CD14-positive monocyte (primary cell): ENCODE data around the gene OR12D1. TPM values are rescaled to one million over a fixed set of nuclear protein-coding genes. Genes with fewer than 3 reads are reported as not detected.

ENCODE experiments used
- DNase-seq, 3 donors: peaks; one replicate each; pipeline ENCODE4 v3.0.0-alpha.2; 2011 to 2022
- H2AFZ ChIP-seq: 2 replicates; pipeline ENCODE4 v1.6.0; 2012; ENCODE audit warnings: mild to moderate bottlenecking, low read depth, low read length, inconsistent platforms; ENCODE audit not compliant: insufficient read depth, poor library complexity, severe bottlenecking
- H3K27ac ChIP-seq, 2 donors: 1 replicate in 1 of 2; 2 replicates in 1 of 2; pipeline ENCODE4 v1.5.1; 2012 to 2013; ENCODE audit warnings: low read length in 2 of 2, control low read depth in 1 of 2, inconsistent platforms in 1 of 2, low read depth in 1 of 2, mild to moderate bottlenecking in 1 of 2
- H3K27me3 ChIP-seq, 2 donors: one replicate each; pipeline versions ENCODE4 v1.6.0 to v1.6.1; 2011 to 2013; ENCODE audit warnings: low read length in 2 of 2; ENCODE audit not compliant: control insufficient read depth in 2 of 2, insufficient read depth in 2 of 2
- H3K36me3 ChIP-seq, 2 donors: replicated peaks in 1 of 2; 1 replicate in 1 of 2; 2 replicates in 1 of 2; pipeline versions ENCODE4 v1.5.1 to v1.6.1; 2012 to 2013; ENCODE audit warnings: low read length in 2 of 2, control low read depth in 1 of 2, inconsistent platforms in 1 of 2, mild to moderate bottlenecking in 1 of 2; ENCODE audit not compliant: insufficient read depth in 2 of 2, control insufficient read depth in 1 of 2
- H3K4me1 ChIP-seq, 2 donors: 1 replicate in 1 of 2; 2 replicates in 1 of 2; pipeline versions ENCODE4 v1.5.1 to v1.6.1; 2012 to 2013; ENCODE audit warnings: low read length in 2 of 2, control low read depth in 1 of 2, inconsistent platforms in 1 of 2, mild to moderate bottlenecking in 1 of 2, moderate library complexity in 1 of 2; ENCODE audit not compliant: insufficient read depth in 2 of 2, control insufficient read depth in 1 of 2
- H3K4me2 ChIP-seq: replicated peaks from 2 replicates; pipeline ENCODE3; 2012; ENCODE audit warnings: low read length, moderate library complexity, mild to moderate bottlenecking; ENCODE audit not compliant: poor library complexity, severe bottlenecking; ENCODE audit errors: extremely low read depth
- H3K4me3 ChIP-seq, 3 experiments: fragments of 200-600 bp in 1 of 3; sonication (generic) in 1 of 3; replicated peaks in 1 of 3; 1 replicate in 2 of 3; 2 replicates in 1 of 3; pipeline ENCODE4 v1.5.1; 2011 to 2013; ENCODE audit warnings: low read length in 3 of 3, mild to moderate bottlenecking in 3 of 3, control low read depth in 2 of 3, low read depth in 2 of 3, inconsistent platforms in 1 of 3, moderate library complexity in 1 of 3
- H3K79me2 ChIP-seq: 2 replicates; pipeline ENCODE4 v1.6.0; 2012; ENCODE audit warnings: mild to moderate bottlenecking, control low read depth, inconsistent platforms, low read length, moderate library complexity; ENCODE audit not compliant: insufficient read depth
- H3K9ac ChIP-seq: 2 replicates; pipeline ENCODE4 v1.6.0; 2017; ENCODE audit warnings: low read length, mild to moderate bottlenecking; ENCODE audit not compliant: insufficient read depth, poor library complexity, severe bottlenecking
- H3K9me3 ChIP-seq, 2 donors: replicated peaks in 1 of 2; 1 replicate in 1 of 2; 2 replicates in 1 of 2; pipeline versions ENCODE4 v1.5.1 to v1.6.1; 2012 to 2013; ENCODE audit warnings: low read length in 2 of 2, control low read depth in 1 of 2; ENCODE audit not compliant: control insufficient read depth in 1 of 2, insufficient read depth in 1 of 2
- H4K20me1 ChIP-seq: 2 replicates; pipeline ENCODE4 v1.6.0; 2012; ENCODE audit warnings: mild to moderate bottlenecking, low read length, control low read depth, moderate library complexity; ENCODE audit not compliant: insufficient read depth
- H3K27ac Mint-ChIP-seq, 7 donors: one replicate each; pipeline ENCODE4 v1.8.0; 2020; ENCODE audit warnings: mild to moderate bottlenecking in 7 of 7, mixed read lengths in 7 of 7, moderate library complexity in 6 of 7, inconsistent platforms in 2 of 7
- H3K27me3 Mint-ChIP-seq, 3 donors: one replicate each; pipeline ENCODE4 v1.8.0; 2021 to 2022; ENCODE audit warnings: low read depth in 3 of 3, mild to moderate bottlenecking in 3 of 3, mixed read lengths in 3 of 3, moderate library complexity in 3 of 3, inconsistent platforms in 1 of 3
- H3K36me3 Mint-ChIP-seq, 2 donors: one replicate each; pipeline ENCODE4 v1.8.0; 2020; ENCODE audit warnings: mixed read lengths in 2 of 2, inconsistent platforms in 1 of 2, mild to moderate bottlenecking in 1 of 2
- H3K4me1 Mint-ChIP-seq: one replicate; pipeline ENCODE4 v1.8.0; 2020; ENCODE audit warnings: mild to moderate bottlenecking, mixed read lengths
- H3K4me3 Mint-ChIP-seq, 2 donors: one replicate each; pipeline ENCODE4 v1.8.0; 2020; ENCODE audit warnings: mild to moderate bottlenecking in 2 of 2, mixed read lengths in 2 of 2, moderate library complexity in 1 of 2
- H3K9me3 Mint-ChIP-seq, 7 donors: one replicate each; pipeline ENCODE4 v1.8.0; 2020 to 2022; ENCODE audit warnings: mixed read lengths in 7 of 7, mild to moderate bottlenecking in 6 of 7, moderate library complexity in 6 of 7, inconsistent platforms in 2 of 7
- CTCF ChIP-seq: fragments of 200-600 bp; IDR thresholded peaks from one replicate; pipeline ENCODE4 v1.8.0; 2022; ENCODE audit warnings: antibody characterized with exemption, mild to moderate bottlenecking
- WGBS: methylation state at CpG from one replicate; pipeline ENCODE4 v1.1.5; 2013; ENCODE audit warnings: missing lambda C conversion rate; ENCODE audit not compliant: insufficient coverage; 5-methylcytosine and 5-hydroxymethylcytosine counted together
- intact Hi-C, 2 donors: fragments of 100-400 bp; cut with micrococcal nuclease; formaldehyde crosslinking; loops; one replicate each; pipeline versions ENCODE4 v1.15.0 to v1.15.1; 2023
- polyA plus RNA-seq, 3 donors: library from polyadenylated mRNA; depleted of rRNA in 1 of 3; unstranded in 2 of 3; stranded (reverse) in 1 of 3; fragments of 300-500 nt in 2 of 3; fragments of >200 nt in 1 of 3; fragmentation: Illumina TruSeq in 2 of 3; gene quantifications; 1 replicate in 2 of 3; 2 replicates in 1 of 3; pipeline ENCODE4 v1.2.3, GENCODE V29; 2012 to 2021

OR12D1 gene
- polyA plus RNA-seq, 3 donors = not detected

GRCh38 chr6:29399525-29399924 is 15.2 kb upstream of the OR12D1 start:
- no peak overlapping the region for H3K27ac Mint-ChIP-seq
- Histone ChIP-seq H3K36me3 (no peaks in the 10 kb centered on the region), H3K4me2 (no peak overlapping the region), H3K4me1 (no peaks in the 10 kb centered on the region), H3K79me2 (no peaks in the 10 kb centered on the region), H2AFZ (no peak overlapping the region), H3K9me3 (no peaks in the 10 kb centered on the region), H3K9ac (no peak overlapping the region), H3K4me3 (no peak overlapping the region), H3K27me3 (no peaks in the 10 kb centered on the region), H3K27ac (no peak overlapping the region), H4K20me1 (no peaks in the 10 kb centered on the region)
- peaks cover 0 to 2% (median 0%) of the 10 kb centered on the region in 7 donors for H3K9me3 Mint-ChIP-seq
- H3K36me3 Mint-ChIP-seq = no peaks in the 10 kb centered on the region
- intact Hi-C loops = no loop called here
- no peak overlapping the region for H3K4me3 Mint-ChIP-seq
- no peaks in the 10 kb centered on the region for H3K4me1 Mint-ChIP-seq
- peaks cover 2 to 8% (median 3%) of the 10 kb centered on the region in 3 donors for H3K27me3 Mint-ChIP-seq
- DNase-seq = no peak
- TF ChIP-seq CTCF = no peak
- WGBS = no CpG with 5 or more reads among the region's 2 CpGs

GRCh38 chr6:29403801-29404200 is 10.9 kb upstream of the OR12D1 start:
- TF ChIP-seq CTCF = no peak
- H3K36me3 ChIP-seq = no peaks in the 10 kb centered on the region
- DNase-seq = no peak
- H2AFZ ChIP-seq = no peak overlapping the region
- intact Hi-C loops = no loop called here
- WGBS = no CpG with 5 or more reads among the region's 1 CpG
- H3K4me1 ChIP-seq = no peaks in the 10 kb centered on the region
- Mint-ChIP-seq H3K36me3 (no peaks in the 10 kb centered on the region), H3K4me3 (no peak overlapping the region), H3K27me3 (peaks cover 0 to 3% (median 1%) of the 10 kb centered on the region in 3 donors), H3K27ac (no peak overlapping the region), H3K9me3 (peaks cover 0 to 9% (median 2%) of the 10 kb centered on the region in 7 donors), H3K4me1 (no peaks in the 10 kb centered on the region)
- H4K20me1 ChIP-seq = no peaks in the 10 kb centered on the region
- H3K27ac ChIP-seq = no peak overlapping the region
- H3K9me3 ChIP-seq = peaks cover 0 to under 1% of the 10 kb centered on the region in 2 donors
- H3K79me2 ChIP-seq = no peaks in the 10 kb centered on the region
- no peak overlapping the region for H3K4me3 ChIP-seq
- no peaks in the 10 kb centered on the region for H3K27me3 ChIP-seq
- H3K4me2 ChIP-seq = no peak overlapping the region
- H3K9ac ChIP-seq = no peak overlapping the region
